ENCODE results near the gene CCDC30.

GRCh38 chr1:42541104-42541503 lies 78.0 kb downstream of the CCDC30 start:
- no peak for TF ChIP-seq EZH2phosphoT487 (IDR thresholded peaks at IDR 0.05; ENCODE audit: low read depth, severe bottlenecking, unreplicated experiment)
- TF ChIP-seq CTCF (IDR thresholded peaks at IDR 0.05; ENCODE audit: poor library complexity): no peak
- no peak for TF ChIP-seq EZH2 (IDR thresholded peaks at IDR 0.05; ENCODE audit: borderline replicate concordance)

Measured in hepatocyte (in vitro differentiated cells).